Astrocyte (in vitro differentiated cells and primary cell): ENCODE results near the gene HECW1.

Source experiments
- CTCF ChIP-seq: IDR thresholded peaks from 2 replicates; pipeline ENCODE4 v1.5.1; 2011; ENCODE audit warnings: low read depth, mild to moderate bottlenecking, inconsistent platforms, low read length, moderate library complexity; ENCODE audit not compliant: insufficient read depth
- EZH2 ChIP-seq: IDR thresholded peaks from 2 replicates; pipeline ENCODE4 v1.6.1; 2012; ENCODE audit warnings: mild to moderate bottlenecking, low read length, inconsistent platforms; ENCODE audit not compliant: insufficient read depth

- TF ChIP-seq CTCF (no peak), EZH2 (no peak)
Observed at GRCh38 chr7:43195768-43196167, 83.3 kb downstream of the HECW1 start.
